SK-N-SH (cell line): ENCODE measurements around the gene F8. TPM values are rescaled to one million over a fixed set of nuclear protein-coding genes. Genes with fewer than 3 reads are reported as not detected.

Experiments
- CTCF ChIA-PET: fragments of 300-600, 350-600 bp; formaldehyde crosslinking; extraction: SDS; loops from one replicate; lab custom pipeline; 2021; lab: Yijun Ruan, JAX
- POLR2A ChIA-PET: fragments of 350-600 bp; sonication (Branson Sonifier 250); formaldehyde crosslinking; extraction: SDS; loops from one replicate; lab custom pipeline; 2020; ENCODE audit warnings: antibody characterized with exemption, inconsistent platforms; lab: Yijun Ruan, JAX
- DNase-seq: peaks from one replicate; pipeline ENCODE4 v3.0.0; 2012
- H2AFZ ChIP-seq: fragments of 200-600 bp; sonication (generic); 2 replicates; pipeline ENCODE4 v1.8.1; 2016; ENCODE audit warnings: antibody characterized with exemption, mild to moderate bottlenecking, low read depth
- H3F3A ChIP-seq: fragments of 200-600 bp; sonication (generic); replicated peaks from 2 replicates; pipeline ENCODE3; 2016; ENCODE audit warnings: antibody characterized with exemption, mild to moderate bottlenecking; ENCODE audit not compliant: insufficient read depth
- H3K27ac ChIP-seq, 2 experiments: fragments of 200-500 bp in 1 of 2; fragments of 200-600 bp in 1 of 2; sonication (Bioruptor generic) in 1 of 2; sonication (generic), shearing (Covaris generic) in 1 of 2; 2 replicates each; pipeline versions ENCODE4 v1.5.1 to v1.6.1; 2014 to 2016; ENCODE audit warnings: low read depth in 2 of 2, inconsistent platforms in 1 of 2, low read length in 1 of 2, mild to moderate bottlenecking in 1 of 2, mixed read lengths in 1 of 2
- H3K27me3 ChIP-seq: fragments of 200-600 bp; sonication (generic), shearing (Covaris generic); 2 replicates; pipeline ENCODE4 v1.6.1; 2016; ENCODE audit warnings: mixed run types; ENCODE audit not compliant: insufficient read depth
- H3K36me3 ChIP-seq, 2 experiments: fragments of 200-500 bp in 1 of 2; fragments of 200-600 bp in 1 of 2; sonication (Bioruptor generic) in 1 of 2; sonication (generic) in 1 of 2; replicated peaks in 1 of 2; 2 replicates each; pipeline versions ENCODE3 to v1.5.1; 2014 to 2016; ENCODE audit warnings: low read length in 1 of 2, mild to moderate bottlenecking in 1 of 2; ENCODE audit not compliant: insufficient read depth in 2 of 2, control insufficient read depth in 1 of 2
- H3K4me1 ChIP-seq, 2 experiments: fragments of 200-500 bp in 1 of 2; fragments of 200-600 bp in 1 of 2; sonication (Bioruptor generic) in 1 of 2; sonication (generic), shearing (Covaris generic) in 1 of 2; 2 replicates each; pipeline versions ENCODE4 v1.5.1 to v1.6.1; 2014 to 2016; ENCODE audit warnings: low read depth in 1 of 2, low read length in 1 of 2, mixed run types in 1 of 2; ENCODE audit not compliant: insufficient read depth in 2 of 2, control insufficient read depth in 1 of 2
- H3K4me2 ChIP-seq: fragments of 200-600 bp; sonication (generic), shearing (Covaris generic); 2 replicates; pipeline ENCODE4 v1.6.1; 2017; ENCODE audit warnings: mixed run types
- H3K4me3 ChIP-seq, 2 experiments: fragments of 200-500 bp in 1 of 2; fragments of 200-600 bp in 1 of 2; sonication (Bioruptor generic) in 1 of 2; sonication (generic), shearing (Covaris generic) in 1 of 2; 2 replicates each; pipeline versions ENCODE4 v1.5.1 to v1.8.1; 2014 to 2016; ENCODE audit warnings: low read depth in 2 of 2, inconsistent platforms in 1 of 2, low read length in 1 of 2, mild to moderate bottlenecking in 1 of 2, mixed read lengths in 1 of 2, moderate library complexity in 1 of 2
- H3K79me2 ChIP-seq: fragments of 200-600 bp; sonication (generic); 2 replicates; pipeline ENCODE4 v1.8.1; 2017; ENCODE audit warnings: mild to moderate bottlenecking; ENCODE audit not compliant: insufficient read depth
- H3K9ac ChIP-seq: fragments of 200-600 bp; sonication (generic); 2 replicates; pipeline ENCODE4 v1.6.1; 2017; ENCODE audit warnings: mixed run types
- H3K9me2 ChIP-seq: fragments of 200-600 bp; sonication (generic); 2 replicates; pipeline ENCODE4 v1.6.1; 2017; ENCODE audit warnings: mixed run types
- H3K9me3 ChIP-seq: fragments of 200-600 bp; sonication (generic); 2 replicates; pipeline ENCODE4 v1.6.1; 2017; ENCODE audit warnings: mixed run types, mild to moderate bottlenecking, moderate library complexity
- H4K20me1 ChIP-seq: fragments of 200-600 bp; sonication (generic); 2 replicates; pipeline ENCODE4 v1.6.1; 2017; ENCODE audit warnings: mild to moderate bottlenecking, mixed run types; ENCODE audit not compliant: insufficient read depth
- ELF1 ChIP-seq: IDR thresholded peaks from 2 replicates; pipeline ENCODE4 v1.4.0; 2012
- EP300 ChIP-seq, 2 experiments: IDR thresholded peaks; 2 replicates each; pipeline versions ENCODE4 v1.4.0 to v1.6.1; 2012; ENCODE audit warnings: borderline replicate concordance in 1 of 2, low read depth in 1 of 2, low read length in 1 of 2
- EZH2phosphoT487 ChIP-seq: fragments of 200-600 bp; sonication (generic); IDR thresholded peaks from 2 replicates; pipeline ENCODE4 v1.6.1; 2017; ENCODE audit warnings: low read depth, mixed run types, mild to moderate bottlenecking, antibody characterized with exemption, moderate library complexity, borderline replicate concordance
- FOXJ3 ChIP-seq: sonication (generic); formaldehyde crosslinking; IDR thresholded peaks from 2 replicates; pipeline ENCODE4 v1.5.1; 2020; ENCODE audit warnings: mild to moderate bottlenecking, missing genetic modification reagents
- GABPA ChIP-seq: IDR thresholded peaks from 2 replicates; pipeline ENCODE4 v1.4.0; 2012; ENCODE audit warnings: low read depth, mild to moderate bottlenecking
- JUND ChIP-seq: IDR thresholded peaks from 2 replicates; pipeline ENCODE4 v1.4.0; 2012
- NFIC ChIP-seq: IDR thresholded peaks from 2 replicates; pipeline ENCODE4 v1.4.0; 2012; ENCODE audit warnings: borderline replicate concordance
- NRF1 ChIP-seq: IDR thresholded peaks from 2 replicates; pipeline ENCODE4 v1.6.1; 2012; ENCODE audit warnings: low read depth, mild to moderate bottlenecking, low read length
- PBX3 ChIP-seq: IDR thresholded peaks from 2 replicates; pipeline ENCODE4; 2012
- RAD21 ChIP-seq: IDR thresholded peaks from 2 replicates; pipeline ENCODE4 v1.6.1; 2012; ENCODE audit warnings: mild to moderate bottlenecking, low read length
- RCOR1 ChIP-seq: fragments of 150-350 bp; IDR thresholded peaks from 2 replicates; pipeline ENCODE4 v1.6.1; 2017; ENCODE audit warnings: antibody characterized with exemption, low read length
- RFX5 ChIP-seq: IDR thresholded peaks from 2 replicates; pipeline ENCODE4 v1.6.1; 2012; ENCODE audit warnings: mild to moderate bottlenecking, improper control_type of control experiment, low read length
- SMC3 ChIP-seq: IDR thresholded peaks from 2 replicates; pipeline ENCODE4 v1.6.1; 2012; ENCODE audit warnings: low read depth, low read length, improper control_type of control experiment
- TAF1 ChIP-seq: IDR thresholded peaks from 2 replicates; pipeline ENCODE4 v1.6.1; 2012; ENCODE audit warnings: low read depth, mild to moderate bottlenecking, low read length, moderate library complexity, borderline replicate concordance
- WGBS: methylation state at CpG from one replicate; pipeline ENCODE4 v1.1.6; 2017; ENCODE audit warnings: low lambda C conversion rate; 5-methylcytosine and 5-hydroxymethylcytosine counted together
- polyA plus RNA-seq, 3 experiments: library from polyadenylated mRNA; depleted of rRNA; stranded (reverse); fragments of >200 nt; gene quantifications; 2 replicates each; pipeline ENCODE4 v1.2.3, GENCODE V29; 2012
- TF ChIP-seq, protein P1 (sequence below): fragments of 150-350 bp; IDR thresholded peaks from 2 replicates; pipeline ENCODE4 v1.6.1; 2016; ENCODE audit warnings: mild to moderate bottlenecking, low read depth, low read length
- TF ChIP-seq, protein P2 (sequence below): fragments of 150-350 bp; IDR thresholded peaks from 2 replicates; pipeline ENCODE4 v1.6.1; 2017; ENCODE audit warnings: antibody characterized with exemption, low read length, low read depth, borderline replicate concordance
- TF ChIP-seq, protein P3 (sequence below): fragments of 200-600 bp; sonication (generic); IDR thresholded peaks from 2 replicates; pipeline ENCODE4 v1.6.1; 2017; ENCODE audit warnings: antibody characterized with exemption, mild to moderate bottlenecking, moderate library complexity

The F8 gene
- polyA plus RNA-seq, 1 of the 3 experiments (the other 2 are of a cell fraction), result 2.5 TPM

- TF ChIP-seq, protein P1, sequence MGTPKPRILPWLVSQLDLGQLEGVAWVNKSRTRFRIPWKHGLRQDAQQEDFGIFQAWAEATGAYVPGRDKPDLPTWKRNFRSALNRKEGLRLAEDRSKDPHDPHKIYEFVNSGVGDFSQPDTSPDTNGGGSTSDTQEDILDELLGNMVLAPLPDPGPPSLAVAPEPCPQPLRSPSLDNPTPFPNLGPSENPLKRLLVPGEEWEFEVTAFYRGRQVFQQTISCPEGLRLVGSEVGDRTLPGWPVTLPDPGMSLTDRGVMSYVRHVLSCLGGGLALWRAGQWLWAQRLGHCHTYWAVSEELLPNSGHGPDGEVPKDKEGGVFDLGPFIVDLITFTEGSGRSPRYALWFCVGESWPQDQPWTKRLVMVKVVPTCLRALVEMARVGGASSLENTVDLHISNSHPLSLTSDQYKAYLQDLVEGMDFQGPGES, result no peak
- TF ChIP-seq, protein P2, sequence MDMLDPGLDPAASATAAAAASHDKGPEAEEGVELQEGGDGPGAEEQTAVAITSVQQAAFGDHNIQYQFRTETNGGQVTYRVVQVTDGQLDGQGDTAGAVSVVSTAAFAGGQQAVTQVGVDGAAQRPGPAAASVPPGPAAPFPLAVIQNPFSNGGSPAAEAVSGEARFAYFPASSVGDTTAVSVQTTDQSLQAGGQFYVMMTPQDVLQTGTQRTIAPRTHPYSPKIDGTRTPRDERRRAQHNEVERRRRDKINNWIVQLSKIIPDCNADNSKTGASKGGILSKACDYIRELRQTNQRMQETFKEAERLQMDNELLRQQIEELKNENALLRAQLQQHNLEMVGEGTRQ, result no peak
- TF ChIP-seq RFX5 (no peak), FOXJ3 (no peak), RCOR1 (no peak), NRF1 (no peak), ELF1 (no peak), PBX3 (no peak), EZH2phosphoT487 (no peak), EP300 (IDR thresholded peaks at IDR 0.05; ENCODE audit: borderline replicate concordance in 1 of 2, low read depth in 1 of 2, low read length in 1 of 2) (no peak), NFIC (no peak), TAF1 (no peak), SMC3 (no peak), JUND (no peak), GABPA (no peak), RAD21 (no peak)
- TF ChIP-seq, protein P3, sequence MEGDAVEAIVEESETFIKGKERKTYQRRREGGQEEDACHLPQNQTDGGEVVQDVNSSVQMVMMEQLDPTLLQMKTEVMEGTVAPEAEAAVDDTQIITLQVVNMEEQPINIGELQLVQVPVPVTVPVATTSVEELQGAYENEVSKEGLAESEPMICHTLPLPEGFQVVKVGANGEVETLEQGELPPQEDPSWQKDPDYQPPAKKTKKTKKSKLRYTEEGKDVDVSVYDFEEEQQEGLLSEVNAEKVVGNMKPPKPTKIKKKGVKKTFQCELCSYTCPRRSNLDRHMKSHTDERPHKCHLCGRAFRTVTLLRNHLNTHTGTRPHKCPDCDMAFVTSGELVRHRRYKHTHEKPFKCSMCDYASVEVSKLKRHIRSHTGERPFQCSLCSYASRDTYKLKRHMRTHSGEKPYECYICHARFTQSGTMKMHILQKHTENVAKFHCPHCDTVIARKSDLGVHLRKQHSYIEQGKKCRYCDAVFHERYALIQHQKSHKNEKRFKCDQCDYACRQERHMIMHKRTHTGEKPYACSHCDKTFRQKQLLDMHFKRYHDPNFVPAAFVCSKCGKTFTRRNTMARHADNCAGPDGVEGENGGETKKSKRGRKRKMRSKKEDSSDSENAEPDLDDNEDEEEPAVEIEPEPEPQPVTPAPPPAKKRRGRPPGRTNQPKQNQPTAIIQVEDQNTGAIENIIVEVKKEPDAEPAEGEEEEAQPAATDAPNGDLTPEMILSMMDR, result no peak
- Histone ChIP-seq H3K4me2 (peak overlapping the region; percentile 68), H3K9me2 (no peaks in the 10 kb centered on the region), H4K20me1 (no peaks in the 10 kb centered on the region), H3K4me1 (no peaks in the 10 kb centered on the region; a peak in 2 of 4 replicates), H3F3A (peaks cover 5% of the 10 kb centered on the region), H3K27me3 (no peaks in the 10 kb centered on the region), H3K9ac (peak overlapping the region; percentile 83), H3K9me3 (no peaks in the 10 kb centered on the region), H2AFZ (peak overlapping the region; percentile 60; the same call in 1 of the 2 replicates), H3K27ac (peak overlapping the region in 1 of 2 experiments; percentile 75; a peak in 2 of 4 replicates), H3K79me2 (peaks cover 43% of the 10 kb centered on the region), H3K36me3 (peaks cover 0 to 10% of the 10 kb centered on the region in 2 experiments), H3K4me3 (peak overlapping the region; percentile 64)
- ChIA-PET POLR2A (no interaction called here), CTCF (interaction anchor here (6.9 kb wide), 1 partner anchor 13 kb away, joined by 35 read pairs; no protein-coding TSS in a partner anchor)
- 6% methylated on average over 12 of the region's 12 CpGs for WGBS
- DNase-seq, result no peak
Observed at GRCh38 chrX:155070038-155070437, 47.5 kb upstream of the F8 start.
